Bronchial epithelial cell (primary cell): ENCODE data around the gene NPAS1. TPM values are rescaled to one million over a fixed set of nuclear protein-coding genes. Genes with fewer than 3 reads are reported as not detected.
"Not testable (repeated sequence)": the region's sequence is repeated elsewhere in the genome, so short reads cannot be mapped to it uniquely, and the experiment has no call there.

ENCODE experiments used
- DNase-seq: peaks from one replicate; pipeline ENCODE4 v3.0.0-alpha.2; 2010; ENCODE audit warnings: low read depth
- FAIRE-seq: peaks from 2 replicates; lab custom pipeline; 2011; peaks lifted over from hg19 to GRCh38; lab: Jason Lieb, UNC
- H3K27me3 ChIP-seq: 2 replicates; pipeline ENCODE4 v1.5.1; 2011; ENCODE audit warnings: low read length; ENCODE audit not compliant: control insufficient read depth, insufficient read depth
- H3K36me3 ChIP-seq: 2 replicates; pipeline ENCODE4 v1.5.1; 2011; ENCODE audit warnings: low read length; ENCODE audit not compliant: control insufficient read depth, insufficient read depth
- H3K4me3 ChIP-seq: 2 replicates; pipeline ENCODE4 v1.5.1; 2011; ENCODE audit warnings: mild to moderate bottlenecking, low read depth, low read length, control low read depth
- CTCF ChIP-seq: IDR thresholded peaks from 2 replicates; pipeline ENCODE4 v1.5.1; 2011; ENCODE audit warnings: mild to moderate bottlenecking, moderate library complexity, low read length, control low read depth, inconsistent platforms; ENCODE audit not compliant: insufficient read depth, severe bottlenecking
- total RNA-seq: library from RNA; depleted of rRNA; stranded (reverse); fragments of >200 nt; gene quantifications from 2 replicates; pipeline ENCODE4 v1.2.1, GENCODE V29; 2014

Gene NPAS1
- total RNA-seq, 1 donor from 2014 or later: 0.26 TPM

GRCh38 chr19:47044946-47045866, 25.6 kb downstream of the NPAS1 start:
- Histone ChIP-seq H3K27me3 (no peaks in the 10 kb centered on the region), H3K4me3 (no peak overlapping the region), H3K36me3 (peaks cover 1% of the 10 kb centered on the region)
- no peak for TF ChIP-seq CTCF
- DNase-seq (no peak), FAIRE-seq (no peak)

- no peak for DNase-seq
- Histone ChIP-seq H3K27me3 (no peaks in the 10 kb centered on the region), H3K4me3 (no peak overlapping the region), H3K36me3 (peaks cover 1% of the 10 kb centered on the region)
- no peak for FAIRE-seq
- TF ChIP-seq CTCF: no peak
These were observed 26.3 kb downstream of the NPAS1 start for GRCh38 chr19:47045867-47046470.

- no peaks in the 10 kb centered on the region for H3K27me3 ChIP-seq
- peaks cover 1% of the 10 kb centered on the region for H3K36me3 ChIP-seq
These were observed 27.7 kb downstream of the NPAS1 start for GRCh38 chr19:47047272-47047762.

GRCh38 chr19:47047763-47048405, 28.2 kb downstream of the NPAS1 start:
- no peaks in the 10 kb centered on the region for H3K36me3 ChIP-seq
- peak; percentile 74 for DNase-seq
- H3K4me3 ChIP-seq: peak overlapping the region; percentile 65
- no peak for FAIRE-seq
- H3K27me3 ChIP-seq: no peaks in the 10 kb centered on the region
- TF ChIP-seq CTCF: no peak

More at GRCh38 chr19:47047272-47047762, 27.7 kb downstream of the NPAS1 start:
- peak overlapping the region; percentile 65 for H3K4me3 ChIP-seq
- no peak for TF ChIP-seq CTCF
- no peak for DNase-seq
- no peak for FAIRE-seq

- H3K4me3 ChIP-seq: no peak overlapping the region
- H3K27me3 ChIP-seq: no peaks in the 10 kb centered on the region
- no peaks in the 10 kb centered on the region for H3K36me3 ChIP-seq
- FAIRE-seq (no peak), DNase-seq (peak; percentile 12)
- no peak for TF ChIP-seq CTCF
These were observed 29.7 kb downstream of the NPAS1 start for GRCh38 chr19:47049307-47049700.

- not testable (repeated sequence) for H3K36me3 ChIP-seq, DNase-seq, H3K27me3 ChIP-seq, FAIRE-seq, H3K4me3 ChIP-seq
These were observed 30.9 kb downstream of the NPAS1 start for GRCh38 chr19:47050562-47050961.
